Mammary epithelial cell (primary cell): ENCODE data around the gene GALNT2.

Experiments
- CTCF ChIP-seq, 2 donors: IDR thresholded peaks in 1 of 2; conservative IDR thresholded peaks in 1 of 2; 2 replicates each; pipeline ENCODE4 v1.5.1; 2011 to 2012; ENCODE audit warnings: inconsistent platforms in 2 of 2, low read length in 2 of 2, mild to moderate bottlenecking in 2 of 2, control low read depth in 1 of 2, low read depth in 1 of 2; ENCODE audit not compliant: insufficient read depth in 1 of 2; ENCODE audit errors: extremely low read depth in 1 of 2
- EZH2 ChIP-seq: IDR thresholded peaks from 2 replicates; pipeline ENCODE4 v1.6.1; 2012; ENCODE audit warnings: low read length, inconsistent platforms, borderline replicate concordance

GRCh38 chr1:230048922-230049321, 18.1 kb upstream of the GALNT2 start:
- TF ChIP-seq EZH2: no peak
- TF ChIP-seq CTCF (conservative IDR thresholded peaks at IDR 0.05 in 1 of 2, IDR thresholded peaks at IDR 0.05 in 1 of 2; ENCODE audit: extremely low read depth in 1 of 2, insufficient read depth in 1 of 2, low read depth in 1 of 2, low read length in 2 of 2): no peak
